ENCODE measurements around the gene COQ10B.
"Not testable (repeated sequence)": the region's sequence is repeated elsewhere in the genome, so short reads cannot be mapped to it uniquely, and the experiment has no call there.

COQ10B gene

GRCh38 chr2:197453123-197453913 is at the start of gene COQ10B:
Gene COQ10B (plus strand): TSS chr2:197453552. CDS start chr2:197453561, 9 bp downstream.
- DNase-seq: peak; percentile 80 to 100 (median 99)

- DNase-seq: no peak
These were observed 47.8 kb upstream of the COQ10B start for GRCh38 chr2:197405582-197405981.

GRCh38 chr2:197414039-197414438 is 39.3 kb upstream of the COQ10B start:
- no peak for DNase-seq

- DNase-seq: no peak
These were observed 38.8 kb upstream of the COQ10B start for GRCh38 chr2:197414515-197414914.

GRCh38 chr2:197416268-197416667 is 37.1 kb upstream of the COQ10B start:
- DNase-seq: no peak

- no peak for DNase-seq
These were observed 33.9 kb upstream of the COQ10B start for GRCh38 chr2:197419438-197419837.

- no peak for DNase-seq
These were observed 30.0 kb upstream of the COQ10B start for GRCh38 chr2:197423307-197423706.

- no peak for DNase-seq
These were observed 27.8 kb upstream of the COQ10B start for GRCh38 chr2:197425550-197425949.

- DNase-seq: no peak
These were observed 26.4 kb upstream of the COQ10B start for GRCh38 chr2:197426723-197427603.

GRCh38 chr2:197427986-197428385 is 25.4 kb upstream of the COQ10B start:
- no peak for DNase-seq

GRCh38 chr2:197431858-197432257 is 21.5 kb upstream of the COQ10B start:
- no peak for DNase-seq

- not testable (repeated sequence) for DNase-seq
These were observed 20.8 kb upstream of the COQ10B start for GRCh38 chr2:197432527-197432926.

GRCh38 chr2:197433780-197434438 is 19.4 kb upstream of the COQ10B start:
- no peak for DNase-seq

- DNase-seq: peak; percentile 83 to 99 (median 95)
These were observed 18.5 kb upstream of the COQ10B start, which contains the start of gene SF3B1 for GRCh38 chr2:197434541-197435513. Gene SF3B1 (minus strand): TSS chr2:197435028. CDS start chr2:197434999, 29 bp downstream.

GRCh38 chr2:197435598-197436420 is 17.5 kb upstream of the COQ10B start:
- no peak for DNase-seq

GRCh38 chr2:197437380-197437779 is 16.0 kb upstream of the COQ10B start:
- DNase-seq: no peak

GRCh38 chr2:197442857-197443256 is 10.5 kb upstream of the COQ10B start:
- DNase-seq: peak in 1 of 56 donors; percentile 10

GRCh38 chr2:197445746-197446145 is 7.6 kb upstream of the COQ10B start:
- DNase-seq: no peak

- DNase-seq: no peak
These were observed 6.5 kb upstream of the COQ10B start for GRCh38 chr2:197446844-197447243.

GRCh38 chr2:197450465-197450864 is 2.9 kb upstream of the COQ10B start:
- DNase-seq: no peak

Measured in amygdala (tissue), 56 donors.